ENCODE measurements around the gene TSPYL1. TPM values are rescaled to one million over a fixed set of nuclear protein-coding genes. Genes with fewer than 3 reads are reported as not detected.

Gene TSPYL1
- total and polyA plus RNA-seq, 4 donors: 25.1 to 39.8 (median 30.2) TPM

DNA sequence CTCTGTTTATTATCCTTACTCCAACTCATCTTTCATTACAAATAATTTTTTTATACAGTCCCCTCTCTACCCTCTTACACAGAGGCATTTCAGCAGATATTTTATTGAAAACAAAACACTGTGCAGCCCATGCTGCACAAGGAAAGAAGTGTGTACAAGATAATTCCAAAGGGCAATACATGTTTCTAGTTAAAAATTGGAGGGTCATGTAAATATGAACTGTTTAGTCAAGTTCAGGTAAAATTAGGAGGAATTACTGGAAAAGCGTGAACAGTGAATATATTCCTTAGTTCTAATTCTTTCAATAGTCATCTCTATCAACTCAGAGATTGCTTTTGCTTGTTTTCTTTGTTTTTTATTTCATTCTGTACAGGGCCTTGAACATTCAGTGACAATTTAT, 27.9 kb upstream of the TSPYL1 start (continued):
- TF ChIP-seq MAX (IDR thresholded peaks at IDR 0.05) (no peak), GABPA (IDR thresholded peaks at IDR 0.05 in 1 of 2, conservative IDR thresholded peaks at IDR 0.05 in 1 of 2) (no peak), EGR1 (IDR thresholded peaks at IDR 0.05; ENCODE audit: low read depth in 2 of 2) (no peak), YY1 (IDR thresholded peaks at IDR 0.05) (no peak), RXRA (IDR thresholded peaks at IDR 0.05) (peak; percentile 39 to 41)

DNA sequence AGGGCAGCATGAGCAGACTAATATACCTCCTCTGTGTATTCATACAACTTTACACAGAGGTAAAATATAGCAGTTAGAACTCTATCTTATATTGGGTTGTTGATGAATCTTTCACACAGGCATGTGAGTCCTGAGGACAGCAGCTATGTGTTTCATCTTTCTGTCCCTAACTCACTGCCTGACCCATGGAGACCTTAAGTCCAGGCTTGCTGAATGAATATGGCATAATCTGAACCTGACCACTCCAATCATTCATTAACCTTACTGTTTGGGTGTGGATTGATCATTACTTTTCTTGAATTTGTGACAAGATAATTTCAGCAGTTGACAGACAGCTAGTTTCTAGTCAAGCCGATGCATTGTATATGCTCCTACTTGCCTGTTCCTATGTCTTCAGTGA, 27.3 kb upstream of the TSPYL1 start:
- Histone ChIP-seq H3K4me3 (ENCODE audit: low read depth in 1 of 3, low read length in 3 of 3) (no peak overlapping the region), H3K9me3 (ENCODE audit: control insufficient read depth in 4 of 4, low read length in 3 of 4) (no peaks in the 10 kb centered on the region), H3K4me1 (ENCODE audit: control insufficient read depth in 4 of 4, insufficient read depth in 4 of 4, low read length in 3 of 4) (peaks cover 9 to 43% (median 29%) of the 10 kb centered on the region in 4 donors), H3K9ac (ENCODE audit: low read depth in 1 of 2, low read length in 2 of 2) (no peak overlapping the region), H3K27ac (ENCODE audit: low read depth in 1 of 2, low read length in 2 of 2) (peak overlapping the region in 1 of 2 donors; percentile 28), H3K27me3 (ENCODE audit: control insufficient read depth in 4 of 4, insufficient read depth in 4 of 4, low read length in 3 of 4) (no peaks in the 10 kb centered on the region), H3K36me3 (ENCODE audit: control insufficient read depth in 4 of 4, insufficient read depth in 3 of 4, low read depth in 1 of 4, low read length in 3 of 4) (no peaks in the 10 kb centered on the region)
- 46% methylated on average over 1 of the region's 1 CpG for WGBS
- TF ChIP-seq RAD21 (IDR thresholded peaks at IDR 0.05) (peak in 1 of 2 donors; percentile 13), RXRA (IDR thresholded peaks at IDR 0.05) (peak; percentile 71 to 86), SP1 (IDR thresholded peaks at IDR 0.05) (peak; percentile 36), HNF4A (conservative IDR thresholded peaks at IDR 0.05) (peak; percentile 66 to 78), YY1 (IDR thresholded peaks at IDR 0.05) (no peak), FOXA1 (IDR thresholded peaks at IDR 0.05) (no peak), FOXA2 (IDR thresholded peaks at IDR 0.05) (peak; percentile 16), JUND (IDR thresholded peaks at IDR 0.05) (peak in 1 of 2 donors; percentile 20), NR2F2 (IDR thresholded peaks at IDR 0.05) (peak; percentile 40)
- TF ChIP-seq, protein P1, sequence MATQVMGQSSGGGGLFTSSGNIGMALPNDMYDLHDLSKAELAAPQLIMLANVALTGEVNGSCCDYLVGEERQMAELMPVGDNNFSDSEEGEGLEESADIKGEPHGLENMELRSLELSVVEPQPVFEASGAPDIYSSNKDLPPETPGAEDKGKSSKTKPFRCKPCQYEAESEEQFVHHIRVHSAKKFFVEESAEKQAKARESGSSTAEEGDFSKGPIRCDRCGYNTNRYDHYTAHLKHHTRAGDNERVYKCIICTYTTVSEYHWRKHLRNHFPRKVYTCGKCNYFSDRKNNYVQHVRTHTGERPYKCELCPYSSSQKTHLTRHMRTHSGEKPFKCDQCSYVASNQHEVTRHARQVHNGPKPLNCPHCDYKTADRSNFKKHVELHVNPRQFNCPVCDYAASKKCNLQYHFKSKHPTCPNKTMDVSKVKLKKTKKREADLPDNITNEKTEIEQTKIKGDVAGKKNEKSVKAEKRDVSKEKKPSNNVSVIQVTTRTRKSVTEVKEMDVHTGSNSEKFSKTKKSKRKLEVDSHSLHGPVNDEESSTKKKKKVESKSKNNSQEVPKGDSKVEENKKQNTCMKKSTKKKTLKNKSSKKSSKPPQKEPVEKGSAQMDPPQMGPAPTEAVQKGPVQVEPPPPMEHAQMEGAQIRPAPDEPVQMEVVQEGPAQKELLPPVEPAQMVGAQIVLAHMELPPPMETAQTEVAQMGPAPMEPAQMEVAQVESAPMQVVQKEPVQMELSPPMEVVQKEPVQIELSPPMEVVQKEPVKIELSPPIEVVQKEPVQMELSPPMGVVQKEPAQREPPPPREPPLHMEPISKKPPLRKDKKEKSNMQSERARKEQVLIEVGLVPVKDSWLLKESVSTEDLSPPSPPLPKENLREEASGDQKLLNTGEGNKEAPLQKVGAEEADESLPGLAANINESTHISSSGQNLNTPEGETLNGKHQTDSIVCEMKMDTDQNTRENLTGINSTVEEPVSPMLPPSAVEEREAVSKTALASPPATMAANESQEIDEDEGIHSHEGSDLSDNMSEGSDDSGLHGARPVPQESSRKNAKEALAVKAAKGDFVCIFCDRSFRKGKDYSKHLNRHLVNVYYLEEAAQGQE (IDR thresholded peaks at IDR 0.05): peak; percentile 80
- DNase-seq (ENCODE audit: low spot score): no peak

- no peak overlapping the region for H3K27ac ChIP-seq (ENCODE audit: low read depth in 1 of 2, low read length in 2 of 2)
These were observed 24.9 kb upstream of the TSPYL1 start for GRCh38 chr6:116304538-116305097.

More at GRCh38 chr6:116304538-116305097, 24.9 kb upstream of the TSPYL1 start:
- Histone ChIP-seq H3K9ac (ENCODE audit: low read depth in 1 of 2, low read length in 2 of 2) (peak overlapping the region in 1 of 2 donors; percentile 2), H3K4me1 (ENCODE audit: control insufficient read depth in 4 of 4, insufficient read depth in 4 of 4, low read length in 3 of 4) (peaks cover 9 to 50% (median 40%) of the 10 kb centered on the region in 4 donors), H3K27me3 (ENCODE audit: control insufficient read depth in 4 of 4, insufficient read depth in 4 of 4, low read length in 3 of 4) (no peaks in the 10 kb centered on the region), H3K9me3 (ENCODE audit: control insufficient read depth in 4 of 4, low read length in 3 of 4) (no peaks in the 10 kb centered on the region), H3K36me3 (ENCODE audit: control insufficient read depth in 4 of 4, insufficient read depth in 3 of 4, low read depth in 1 of 4, low read length in 3 of 4) (no peaks in the 10 kb centered on the region), H3K4me3 (ENCODE audit: low read depth in 1 of 3, low read length in 3 of 3) (no peak overlapping the region)
- TF ChIP-seq JUND (IDR thresholded peaks at IDR 0.05) (no peak), FOXA2 (IDR thresholded peaks at IDR 0.05) (no peak), RAD21 (IDR thresholded peaks at IDR 0.05) (no peak), CTCF (IDR thresholded peaks at IDR 0.05; ENCODE audit: low read depth, low read length, missing input control) (no peak), NR2F2 (IDR thresholded peaks at IDR 0.05) (no peak), FOXA1 (IDR thresholded peaks at IDR 0.05) (no peak), MAX (IDR thresholded peaks at IDR 0.05) (no peak), HNF4G (IDR thresholded peaks at IDR 0.05) (no peak), HNF4A (conservative IDR thresholded peaks at IDR 0.05) (peak in 1 of 2 donors; percentile 11), RXRA (IDR thresholded peaks at IDR 0.05) (peak in 1 of 2 donors; percentile 13), SP1 (IDR thresholded peaks at IDR 0.05) (no peak), EGR1 (IDR thresholded peaks at IDR 0.05; ENCODE audit: low read depth in 2 of 2) (no peak), TAF1 (conservative IDR thresholded peaks at IDR 0.05) (no peak)
- TF ChIP-seq, protein P1 (IDR thresholded peaks at IDR 0.05): no peak
- TF ChIP-seq, protein P2, sequence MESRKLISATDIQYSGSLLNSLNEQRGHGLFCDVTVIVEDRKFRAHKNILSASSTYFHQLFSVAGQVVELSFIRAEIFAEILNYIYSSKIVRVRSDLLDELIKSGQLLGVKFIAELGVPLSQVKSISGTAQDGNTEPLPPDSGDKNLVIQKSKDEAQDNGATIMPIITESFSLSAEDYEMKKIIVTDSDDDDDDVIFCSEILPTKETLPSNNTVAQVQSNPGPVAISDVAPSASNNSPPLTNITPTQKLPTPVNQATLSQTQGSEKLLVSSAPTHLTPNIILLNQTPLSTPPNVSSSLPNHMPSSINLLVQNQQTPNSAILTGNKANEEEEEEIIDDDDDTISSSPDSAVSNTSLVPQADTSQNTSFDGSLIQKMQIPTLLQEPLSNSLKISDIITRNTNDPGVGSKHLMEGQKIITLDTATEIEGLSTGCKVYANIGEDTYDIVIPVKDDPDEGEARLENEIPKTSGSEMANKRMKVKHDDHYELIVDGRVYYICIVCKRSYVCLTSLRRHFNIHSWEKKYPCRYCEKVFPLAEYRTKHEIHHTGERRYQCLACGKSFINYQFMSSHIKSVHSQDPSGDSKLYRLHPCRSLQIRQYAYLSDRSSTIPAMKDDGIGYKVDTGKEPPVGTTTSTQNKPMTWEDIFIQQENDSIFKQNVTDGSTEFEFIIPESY (IDR thresholded peaks at IDR 0.05): no peak
- DNase-seq (ENCODE audit: low spot score): no peak

Measured in liver (tissue), 9 donors.